H1 (cell line): ENCODE measurements around the gene COL8A2. TPM values are rescaled to one million over a fixed set of nuclear protein-coding genes. Genes with fewer than 3 reads are reported as not detected.

ENCODE experiments used
- ASH2L ChIP-seq: fragments of 200-600, 300-600 bp; sonication (generic); IDR thresholded peaks from one replicate; pipeline ENCODE4 v1.7.1; 2017; ENCODE audit warnings: low read length
- BRCA1 ChIP-seq: IDR thresholded peaks from 2 replicates; pipeline ENCODE4 v1.6.1; 2012; ENCODE audit warnings: low read depth, low read length, improper control_type of control experiment
- CEBPB ChIP-seq: IDR thresholded peaks from 2 replicates; pipeline ENCODE4 v1.6.1; 2012; ENCODE audit warnings: low read depth, low read length
- EGR1 ChIP-seq: IDR thresholded peaks from 2 replicates; pipeline ENCODE4 v1.6.1; 2011; ENCODE audit warnings: low read depth, low read length, borderline replicate concordance
- EZH2 ChIP-seq: fragments of 200-600 bp; sonication (generic); IDR thresholded peaks from 2 replicates; pipeline ENCODE4 v1.7.1; 2012; ENCODE audit warnings: low read depth, mild to moderate bottlenecking, moderate library complexity, low read length, inconsistent platforms; ENCODE audit not compliant: severe bottlenecking
- FOSL1 ChIP-seq: IDR thresholded peaks from 2 replicates; pipeline ENCODE4 v1.6.1; 2011; ENCODE audit warnings: mild to moderate bottlenecking, low read depth, low read length, moderate library complexity; ENCODE audit not compliant: insufficient read depth
- JUND ChIP-seq: IDR thresholded peaks from 2 replicates; pipeline ENCODE4 v1.6.1; 2011; ENCODE audit warnings: mild to moderate bottlenecking, improper control_type of control experiment, low read length
- KDM1A ChIP-seq: fragments of 200-600, 300-600 bp; sonication (generic); IDR thresholded peaks from 2 replicates; pipeline ENCODE4 v1.7.1; 2016; ENCODE audit warnings: mild to moderate bottlenecking, low read length, borderline replicate concordance
- KDM4A ChIP-seq: IDR thresholded peaks from one replicate; pipeline ENCODE4 v1.7.1; 2012; ENCODE audit warnings: low read depth, mild to moderate bottlenecking, moderate library complexity, low read length, inconsistent platforms; ENCODE audit not compliant: severe bottlenecking
- KDM5A ChIP-seq: fragments of 200-600 bp; IDR thresholded peaks from 2 replicates; pipeline ENCODE4 v1.7.1; 2012; ENCODE audit warnings: mild to moderate bottlenecking, low read length, inconsistent platforms, mixed read lengths
- NANOG ChIP-seq: IDR thresholded peaks from 2 replicates; pipeline ENCODE4 v1.6.1; 2011; ENCODE audit warnings: low read length, low read depth, mild to moderate bottlenecking, inconsistent platforms; ENCODE audit not compliant: insufficient read depth, poor library complexity, severe bottlenecking
- PHF8 ChIP-seq: fragments of 200-600 bp; sonication (generic); conservative IDR thresholded peaks from 2 replicates; pipeline ENCODE4 v1.7.1; 2012; ENCODE audit warnings: low read depth, mild to moderate bottlenecking, inconsistent platforms, low read length, moderate library complexity
- POLR2A ChIP-seq, 2 experiments: IDR thresholded peaks; 1 replicate in 1 of 2; 2 replicates in 1 of 2; pipeline ENCODE4 v1.6.1; 2011; ENCODE audit warnings: low read depth in 2 of 2, low read length in 2 of 2, mild to moderate bottlenecking in 2 of 2; ENCODE audit errors: control extremely low read depth in 1 of 2
- POLR2AphosphoS5 ChIP-seq: IDR thresholded peaks from 2 replicates; pipeline ENCODE4 v1.6.1; 2011; ENCODE audit warnings: low read depth, low read length
- SIN3A ChIP-seq, 2 experiments: IDR thresholded peaks in 1 of 2; conservative IDR thresholded peaks in 1 of 2; 2 replicates each; pipeline ENCODE4 v1.6.1; 2011 to 2012; ENCODE audit warnings: low read length in 2 of 2, improper control_type of control experiment in 1 of 2, low read depth in 1 of 2, mild to moderate bottlenecking in 1 of 2
- SP1 ChIP-seq: IDR thresholded peaks from 2 replicates; pipeline ENCODE4 v1.6.1; 2011; ENCODE audit warnings: low read depth, low read length
- SP4 ChIP-seq: IDR thresholded peaks from 2 replicates; pipeline ENCODE4 v1.6.1; 2012; ENCODE audit warnings: low read length, inconsistent platforms
- SRF ChIP-seq: IDR thresholded peaks from 2 replicates; pipeline ENCODE4 v1.6.1; 2011; ENCODE audit warnings: mild to moderate bottlenecking, low read depth, low read length, moderate library complexity
- SUZ12 ChIP-seq: fragments of 200-600 bp; sonication (generic); IDR thresholded peaks from 2 replicates; pipeline ENCODE4 v1.6.1; 2012; ENCODE audit warnings: mild to moderate bottlenecking, inconsistent platforms, low read length, moderate library complexity, mixed read lengths
- TAF1 ChIP-seq: IDR thresholded peaks from 2 replicates; pipeline ENCODE4 v1.6.1; 2011; ENCODE audit warnings: mild to moderate bottlenecking, low read depth, low read length
- TCF12 ChIP-seq: IDR thresholded peaks from 2 replicates; pipeline ENCODE4 v1.6.1; 2011; ENCODE audit warnings: low read depth, mild to moderate bottlenecking, low read length
- YY1 ChIP-seq: IDR thresholded peaks from 2 replicates; pipeline ENCODE4 v1.6.1; 2011; ENCODE audit warnings: low read depth, mild to moderate bottlenecking, low read length
- ZNF274 ChIP-seq: IDR thresholded peaks from 2 replicates; pipeline ENCODE4 v1.7.0; 2012; ENCODE audit warnings: low read length, borderline replicate concordance; ENCODE audit errors: extremely low read depth
- polyA plus RNA-seq, 7 experiments: library from polyadenylated mRNA; depleted of rRNA in 3 of 7; stranded (reverse) in 5 of 7; unstranded in 2 of 7; fragments of >200 nt in 5 of 7; fragments of 200-250 nt in 2 of 7; gene quantifications; 1 replicate in 5 of 7; 2 replicates in 1 of 7; 4 replicates in 1 of 7; pipeline versions ENCODE4 v1.2.1 to v1.2.3, GENCODE V29; 2011 to 2013; ENCODE audit warnings: missing spikeins in 2 of 7, mixed read lengths in 2 of 7
- total RNA-seq: library from RNA; stranded (reverse); fragmentation: NEBNext Ultra II Directional; extraction: Animal tissue kit (Norgen Biotek cat#: 25700); gene quantifications from 2 replicates; pipeline ENCODE4 v1.2.1, GENCODE V29; 2021
- TF ChIP-seq, protein P1 (sequence below): IDR thresholded peaks from 2 replicates; pipeline ENCODE4 v1.6.1; 2011; ENCODE audit warnings: low read depth, mild to moderate bottlenecking, low read length; ENCODE audit not compliant: insufficient read depth

The COL8A2 gene
- total and polyA plus RNA-seq, 2 of the 8 experiments (the other 6 are each of a cell fraction or from before 2014, with no cell fraction given) = 2.1 to 2.8 TPM

GRCh38 chr1:36088577-36089392 lies 36.2 kb downstream of the COL8A2 start, which contains the start of gene ADPRS (continued):
- TF ChIP-seq JUND = no peak; the same call in 1 of the 2 replicates
- no peak for TF ChIP-seq CEBPB
- TF ChIP-seq NANOG = no peak
- TF ChIP-seq POLR2AphosphoS5 = peak; percentile 97
- peak; percentile 95 for TF ChIP-seq KDM5A
- TF ChIP-seq TCF12 = peak; percentile 50; the same call in 1 of the 2 replicates
- TF ChIP-seq, protein P1, sequence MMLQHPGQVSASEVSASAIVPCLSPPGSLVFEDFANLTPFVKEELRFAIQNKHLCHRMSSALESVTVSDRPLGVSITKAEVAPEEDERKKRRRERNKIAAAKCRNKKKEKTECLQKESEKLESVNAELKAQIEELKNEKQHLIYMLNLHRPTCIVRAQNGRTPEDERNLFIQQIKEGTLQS = peak; percentile 55
- TF ChIP-seq TAF1 = peak; percentile 99
- peak in 1 of 2 experiments; percentile 98; a peak in 2 of 3 replicates for TF ChIP-seq POLR2A (IDR thresholded peaks at IDR 0.05; ENCODE audit: control extremely low read depth in 1 of 2, low read depth in 2 of 2, low read length in 2 of 2)
- TF ChIP-seq FOSL1 = 0 out of 2 replicates have a peak, but pooled peaks have one; percentile 48
- TF ChIP-seq EGR1 = peak; percentile 99
- no peak for TF ChIP-seq BRCA1
- no peak for TF ChIP-seq EZH2
- no peak for TF ChIP-seq ZNF274
- TF ChIP-seq SP1 = peak; percentile 69; the same call in 1 of the 2 replicates
- no peak for TF ChIP-seq SUZ12
- TF ChIP-seq PHF8 = peak; percentile 99
- TF ChIP-seq SP4 = 0 out of 2 replicates have a peak, but pooled peaks have one; percentile 43
- TF ChIP-seq KDM4A = peak; percentile 85
- TF ChIP-seq SIN3A (conservative IDR thresholded peaks at IDR 0.05 in 1 of 2, IDR thresholded peaks at IDR 0.05 in 1 of 2; ENCODE audit: low read depth in 1 of 2, low read length in 2 of 2) = peak; percentile 86 to 94; a peak in 3 of 4 replicates
- TF ChIP-seq YY1 = peak; percentile 97
- TF ChIP-seq SRF = peak; percentile 70
- peak; percentile 99 for TF ChIP-seq ASH2L
- TF ChIP-seq KDM1A = no peak
